ENCODE measurements around the gene TENM4.

DNA sequence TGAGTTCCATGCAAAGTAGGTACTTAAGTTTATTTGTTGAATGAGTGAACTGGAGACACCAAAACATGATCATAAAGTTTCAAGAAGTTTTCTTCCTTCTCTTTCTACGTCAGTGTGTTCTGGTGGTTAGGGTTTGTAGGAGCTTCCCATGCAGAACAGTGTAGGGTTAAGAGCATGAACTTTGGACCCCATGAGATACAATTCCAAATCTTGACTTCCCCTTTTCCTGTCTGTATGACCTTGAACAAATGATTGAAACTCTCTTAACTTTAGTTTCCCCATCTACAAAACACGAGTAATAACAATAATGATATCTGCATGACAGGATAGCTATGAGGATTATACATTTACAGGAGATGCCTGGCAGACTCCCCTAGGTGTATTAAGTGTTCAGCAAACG, 41.0 kb upstream of the TENM4 start:
- TF ChIP-seq, protein P1, sequence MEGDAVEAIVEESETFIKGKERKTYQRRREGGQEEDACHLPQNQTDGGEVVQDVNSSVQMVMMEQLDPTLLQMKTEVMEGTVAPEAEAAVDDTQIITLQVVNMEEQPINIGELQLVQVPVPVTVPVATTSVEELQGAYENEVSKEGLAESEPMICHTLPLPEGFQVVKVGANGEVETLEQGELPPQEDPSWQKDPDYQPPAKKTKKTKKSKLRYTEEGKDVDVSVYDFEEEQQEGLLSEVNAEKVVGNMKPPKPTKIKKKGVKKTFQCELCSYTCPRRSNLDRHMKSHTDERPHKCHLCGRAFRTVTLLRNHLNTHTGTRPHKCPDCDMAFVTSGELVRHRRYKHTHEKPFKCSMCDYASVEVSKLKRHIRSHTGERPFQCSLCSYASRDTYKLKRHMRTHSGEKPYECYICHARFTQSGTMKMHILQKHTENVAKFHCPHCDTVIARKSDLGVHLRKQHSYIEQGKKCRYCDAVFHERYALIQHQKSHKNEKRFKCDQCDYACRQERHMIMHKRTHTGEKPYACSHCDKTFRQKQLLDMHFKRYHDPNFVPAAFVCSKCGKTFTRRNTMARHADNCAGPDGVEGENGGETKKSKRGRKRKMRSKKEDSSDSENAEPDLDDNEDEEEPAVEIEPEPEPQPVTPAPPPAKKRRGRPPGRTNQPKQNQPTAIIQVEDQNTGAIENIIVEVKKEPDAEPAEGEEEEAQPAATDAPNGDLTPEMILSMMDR (IDR thresholded peaks at IDR 0.05) = no peak
- no peak for TF ChIP-seq POLR2A (IDR thresholded peaks at IDR 0.05)

Measured in uterus (tissue), 2 donors.